ENCODE results near the gene SLC9A7.

The SLC9A7 gene

DNA sequence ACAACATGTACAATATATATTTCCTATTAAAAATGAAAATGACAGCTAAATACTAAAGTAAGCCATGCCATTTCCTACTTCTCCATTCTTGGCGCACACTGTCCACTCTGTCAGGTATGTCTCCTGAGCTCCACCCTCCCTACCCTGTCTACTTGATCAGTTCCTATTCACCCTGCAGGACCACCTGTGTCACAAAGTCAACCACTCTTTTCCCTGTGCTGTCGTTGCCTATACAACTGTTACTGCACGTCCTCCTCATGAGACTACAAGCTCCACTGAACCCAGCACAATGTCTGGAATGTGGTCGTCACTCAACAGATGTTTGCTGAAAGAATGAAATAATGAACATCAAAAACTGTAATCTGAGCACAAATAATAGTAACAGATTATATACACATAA lies 54.9 kb downstream of the SLC9A7 start:
- no peak for DNase-seq (ENCODE audit: low spot score)

DNA sequence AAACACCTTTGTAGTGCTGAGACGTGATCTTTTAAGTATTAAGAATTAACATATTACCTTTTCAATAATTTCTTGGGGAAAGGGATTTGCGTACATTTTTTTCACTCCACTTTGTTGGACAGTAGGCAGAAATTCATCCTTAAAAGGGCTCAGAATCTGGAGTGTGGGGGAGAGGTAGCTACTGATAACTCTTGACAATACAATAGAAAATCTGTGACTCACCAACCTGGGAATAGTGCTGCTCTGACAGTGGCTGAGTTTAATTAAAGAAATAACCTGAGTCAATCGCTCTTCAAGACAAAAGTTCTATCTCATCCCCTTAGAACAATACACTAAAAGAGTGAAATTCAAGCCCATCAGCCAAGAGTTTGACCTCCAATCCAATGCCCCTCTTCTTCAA lies 60.2 kb downstream of the SLC9A7 start:
- DNase-seq (ENCODE audit: low spot score), result no peak

DNA sequence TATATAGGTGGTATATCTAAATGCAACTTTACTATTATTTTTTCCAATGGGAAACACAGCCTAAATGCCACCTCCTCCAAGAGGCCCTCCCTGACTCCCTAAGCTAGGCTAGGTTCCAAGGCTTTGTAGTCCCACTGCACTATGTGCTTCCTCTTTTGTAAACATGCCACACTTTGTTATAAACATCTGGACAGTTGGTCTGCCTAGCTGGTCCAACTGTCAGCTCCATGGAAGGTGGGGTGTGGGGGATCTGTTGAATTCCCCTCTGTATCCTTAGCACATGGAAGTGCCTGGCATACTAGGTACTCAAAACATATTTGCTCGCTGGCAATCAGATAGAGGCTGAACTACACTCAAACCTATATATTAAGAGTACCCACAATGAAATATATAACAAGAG lies 63.4 kb downstream of the SLC9A7 start:
- DNase-seq (ENCODE audit: low spot score), result no peak

DNA sequence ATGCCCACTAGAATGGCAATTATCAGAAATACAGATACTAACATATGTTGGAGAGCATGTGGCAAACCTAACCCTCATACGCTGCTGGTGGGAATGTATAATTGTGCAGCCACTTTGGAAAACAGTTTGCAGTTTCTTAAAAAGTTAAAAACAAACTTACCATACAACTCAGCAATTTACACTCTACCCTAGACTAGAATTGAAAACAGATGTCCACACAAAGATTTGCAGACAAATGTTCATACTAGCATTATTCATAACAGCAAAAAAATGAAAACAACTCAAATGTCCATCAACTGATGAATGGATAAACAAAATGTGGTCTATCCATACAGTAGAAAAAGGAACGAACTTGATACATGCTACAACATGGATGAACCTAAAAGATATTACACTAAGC lies 64.4 kb downstream of the SLC9A7 start:
- DNase-seq (ENCODE audit: low spot score), result no peak

DNA sequence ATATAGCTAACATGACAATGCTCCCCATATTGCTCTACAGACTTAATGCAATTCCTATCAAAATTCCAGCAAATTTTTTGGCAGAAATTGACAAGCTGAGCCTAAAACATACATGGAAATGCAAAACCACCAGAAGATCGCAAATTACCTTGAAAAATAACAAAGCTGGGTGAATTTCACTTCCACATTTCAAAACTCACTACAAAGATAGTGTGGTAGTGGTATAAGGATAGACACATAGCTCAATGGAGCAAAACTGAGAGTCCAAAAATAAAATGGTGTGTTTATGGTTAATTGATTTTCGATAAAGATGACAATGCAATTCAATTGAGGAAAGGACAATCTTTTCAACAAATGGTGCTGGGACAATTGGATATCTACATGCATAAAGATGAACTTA lies 65.8 kb downstream of the SLC9A7 start:
- no peak for DNase-seq (ENCODE audit: low spot score)

DNA sequence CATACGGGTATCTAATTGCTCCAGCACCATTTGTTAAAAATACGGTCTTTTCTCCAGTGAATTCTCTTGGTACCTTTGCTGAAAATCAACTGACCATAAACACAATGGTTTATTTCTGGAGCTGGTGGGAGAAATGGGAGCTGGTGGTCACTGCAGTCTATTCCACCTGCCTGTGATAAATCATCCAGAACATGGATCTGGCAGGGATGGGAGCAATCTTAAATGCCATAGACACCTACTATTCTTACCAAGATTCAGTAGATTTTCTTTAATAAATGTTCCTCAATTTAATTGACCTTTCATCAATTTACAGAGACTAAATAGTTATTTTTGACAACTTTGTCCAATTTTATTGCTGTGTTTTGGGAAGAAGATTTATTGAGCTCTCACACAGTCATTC lies 68.1 kb downstream of the SLC9A7 start:
- no peak for DNase-seq (ENCODE audit: low spot score)

DNA sequence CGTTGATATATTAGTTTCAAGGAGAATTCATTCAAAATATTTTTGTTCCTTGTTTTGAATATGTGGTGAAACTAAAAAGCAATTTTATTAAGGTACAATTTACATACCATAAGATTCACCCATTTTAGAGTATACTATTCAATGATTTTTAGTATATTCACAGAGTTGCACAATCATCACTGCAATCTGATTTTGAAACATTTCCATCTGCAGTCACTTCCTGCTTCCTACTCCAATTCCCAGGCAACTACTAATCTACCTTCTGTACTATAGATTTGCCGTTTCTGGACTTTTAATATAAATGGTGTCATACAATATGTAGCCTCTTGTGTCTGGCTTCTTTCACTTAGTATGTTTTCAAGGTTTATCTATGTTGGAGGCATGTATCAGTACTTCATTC lies 71.3 kb downstream of the SLC9A7 start:
- DNase-seq (ENCODE audit: low spot score), result no peak

DNA sequence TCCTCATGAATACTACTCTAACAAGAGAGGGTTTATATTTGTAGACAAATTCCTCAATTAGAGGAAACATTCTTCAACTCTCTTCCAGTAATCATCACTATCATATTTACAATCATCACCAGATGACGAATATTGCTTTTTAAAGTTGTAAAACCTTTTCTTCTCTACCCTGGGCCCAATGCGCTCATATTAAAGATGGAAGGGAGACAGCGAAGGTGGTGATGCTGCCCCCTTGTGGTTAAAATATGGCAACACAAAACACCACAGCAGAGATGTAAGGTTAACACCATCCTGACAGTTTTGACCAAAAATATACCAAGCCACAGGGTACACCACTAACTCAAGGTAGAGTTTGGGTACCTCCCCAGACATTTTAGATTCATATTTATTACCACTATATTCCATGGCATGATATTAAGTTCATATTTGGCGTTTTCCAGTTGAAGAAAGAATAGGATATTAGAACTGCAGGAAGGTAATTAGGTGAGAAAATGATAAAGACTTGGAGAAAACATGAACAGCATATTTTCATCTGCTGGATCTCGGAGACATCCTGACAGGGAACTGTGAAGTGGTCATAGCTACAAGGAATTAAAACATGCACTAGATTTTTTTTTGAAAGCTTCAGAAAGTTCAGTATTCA lies 72.8 kb downstream of the SLC9A7 start:
- DNase-seq (ENCODE audit: low spot score), result peak; percentile 37

DNA sequence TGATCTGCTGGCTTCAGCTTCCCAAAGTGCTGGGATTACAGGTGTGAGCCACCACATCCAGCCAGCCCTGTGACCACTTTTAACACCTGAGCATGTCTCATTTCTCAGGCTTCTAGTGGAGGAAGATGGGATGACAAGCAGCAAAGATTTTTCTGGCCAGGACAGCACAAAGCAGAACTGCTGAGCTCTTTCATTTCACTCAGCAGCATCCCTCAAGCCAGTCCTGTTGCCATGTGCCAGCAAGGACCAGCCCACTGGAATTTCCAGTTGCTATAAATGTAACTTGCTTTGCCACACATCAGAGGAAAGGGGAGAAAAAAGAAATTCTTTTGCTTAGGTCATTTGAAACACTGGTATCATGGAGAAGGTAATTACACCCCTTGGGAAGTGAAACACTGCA lies 75.9 kb downstream of the SLC9A7 start:
- peak; percentile 9 for DNase-seq (ENCODE audit: low spot score)

DNA sequence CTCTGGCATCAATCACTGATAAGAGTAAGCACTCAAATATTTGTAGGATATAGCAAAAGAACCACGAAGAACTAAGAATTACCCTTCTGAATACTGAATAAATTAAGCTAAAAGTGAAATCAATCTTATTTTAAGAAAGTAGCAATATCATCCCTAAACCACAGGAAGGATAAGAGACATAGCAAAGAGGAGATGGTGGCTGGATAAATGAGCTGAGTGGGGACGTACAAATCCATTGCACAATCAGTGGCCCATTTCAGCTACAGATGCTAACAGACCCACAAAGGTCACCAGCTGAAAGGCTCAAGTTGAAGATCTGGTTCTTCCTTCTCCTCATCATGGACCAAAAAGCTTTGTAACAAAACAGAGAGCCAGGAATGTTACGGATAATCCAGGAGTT lies 77.1 kb downstream of the SLC9A7 start:
- DNase-seq (ENCODE audit: low spot score), result no peak

DNA sequence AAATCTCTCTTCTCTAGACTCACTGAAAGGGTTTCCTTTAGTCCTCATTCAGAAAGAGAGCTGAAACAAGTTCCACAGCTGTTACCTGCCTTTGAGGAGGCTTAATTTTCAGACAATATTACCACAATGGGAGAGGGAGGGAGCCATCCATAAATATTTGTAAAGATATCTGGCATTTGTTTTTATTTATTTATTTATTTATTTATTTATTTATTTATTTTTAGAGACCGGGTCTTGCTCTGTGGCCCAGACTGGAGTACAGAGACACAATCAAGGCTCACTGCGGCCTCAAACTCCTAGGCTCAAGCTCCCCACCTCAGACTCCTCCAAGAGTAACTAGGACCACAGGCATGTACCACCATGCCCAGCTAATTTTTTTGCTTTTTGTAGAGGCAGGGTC lies 80.7 kb downstream of the SLC9A7 start:
- no peak for DNase-seq (ENCODE audit: low spot score)

DNA sequence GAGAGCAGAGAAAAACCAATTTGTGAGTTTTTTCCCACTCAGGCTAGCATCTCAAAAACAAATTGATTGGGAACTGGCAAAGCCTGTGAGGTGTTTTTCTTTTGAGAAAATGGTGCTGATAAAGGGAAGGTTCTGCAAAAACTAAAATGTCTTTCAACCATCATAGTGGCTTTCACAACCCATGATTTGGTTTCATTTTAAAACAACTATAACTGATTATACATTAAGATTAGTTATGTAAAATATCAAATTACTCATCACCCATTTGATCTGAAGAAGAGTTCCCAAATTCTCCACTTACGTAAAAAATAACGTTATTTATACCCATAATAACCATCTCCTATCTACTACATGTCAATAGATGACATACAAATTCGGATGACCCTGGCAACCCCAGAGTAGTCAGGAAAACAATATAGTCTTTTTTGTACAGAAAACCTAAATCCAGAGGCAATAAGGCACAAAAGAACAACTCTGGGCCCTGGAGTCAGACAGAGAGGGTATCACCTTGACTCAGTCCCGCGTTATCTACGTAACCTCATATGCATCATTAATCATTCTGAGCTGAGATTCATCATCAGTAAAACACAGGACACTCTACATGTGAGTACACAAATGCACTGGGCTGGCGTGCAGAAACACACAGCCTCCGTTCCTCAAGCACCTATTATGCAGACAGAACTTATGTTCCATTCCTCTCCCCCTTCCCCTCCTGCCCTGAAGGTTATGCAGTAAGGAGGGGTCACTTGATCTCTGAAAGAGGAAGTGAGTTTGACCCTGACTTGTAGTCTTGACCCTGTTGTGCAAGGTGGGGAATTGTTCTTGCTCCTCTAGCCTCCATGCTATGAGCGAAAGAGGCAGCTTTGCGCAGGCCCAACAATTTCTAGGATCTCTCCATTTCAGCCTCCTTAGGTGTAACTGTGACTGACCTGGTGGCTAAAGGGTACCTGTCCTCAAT lies 82.2 kb downstream of the SLC9A7 start:
- DNase-seq (ENCODE audit: low spot score), result no peak

DNA sequence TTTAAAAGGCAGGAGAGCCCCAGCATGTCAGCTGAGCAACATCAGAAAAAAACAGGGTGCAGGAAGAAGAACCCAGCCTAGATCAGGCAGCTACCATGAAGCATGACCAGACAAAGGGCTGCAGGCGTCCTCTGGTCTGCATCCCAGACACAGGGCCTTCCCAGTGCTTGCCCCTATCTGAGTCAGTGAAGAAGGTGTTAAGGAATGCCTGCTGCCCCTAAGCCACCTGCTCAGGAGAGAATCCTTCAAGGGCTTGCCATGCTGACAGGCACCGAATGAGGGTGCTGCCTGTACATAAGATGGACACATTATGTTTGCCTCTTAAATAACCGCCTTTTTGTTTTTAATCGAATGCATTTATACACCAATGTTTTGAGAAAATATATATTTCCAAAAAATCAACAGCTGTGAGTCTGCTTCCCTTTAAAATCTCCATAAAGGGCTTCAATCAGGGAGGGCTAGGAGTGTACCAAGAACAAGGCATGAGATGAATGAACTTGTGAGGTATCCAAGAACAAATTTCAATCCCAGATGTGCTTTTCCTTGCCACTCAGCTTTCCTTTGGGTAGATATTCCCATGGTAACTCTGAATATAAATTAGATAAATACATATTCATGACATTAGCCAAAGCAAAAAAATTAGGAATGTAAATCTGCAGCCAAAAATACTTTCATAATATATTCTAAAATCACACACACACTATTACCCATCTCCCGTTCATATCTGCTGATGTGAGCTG lies 85.1 kb downstream of the SLC9A7 start:
- DNase-seq (ENCODE audit: low spot score), result no peak

DNA sequence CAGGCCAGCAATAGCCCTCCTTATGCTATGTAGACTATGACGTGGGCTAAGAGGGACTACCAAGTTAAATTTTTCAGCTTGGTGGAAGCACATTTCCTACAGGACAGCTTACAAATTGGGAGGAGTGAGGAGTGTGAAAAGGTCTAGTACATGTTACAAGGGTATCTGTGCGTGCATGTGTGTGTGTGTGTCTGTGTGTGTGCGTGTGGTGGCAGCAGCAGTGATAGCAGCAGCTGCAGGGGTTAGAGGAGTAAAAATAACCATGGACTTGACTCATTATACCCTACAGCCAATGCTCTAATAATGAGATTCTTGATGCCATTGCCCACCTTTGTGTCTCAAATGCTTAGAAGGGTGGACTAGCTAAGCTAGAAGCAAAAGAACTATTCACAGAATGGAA lies 88.6 kb downstream of the SLC9A7 start:
- no peak for DNase-seq (ENCODE audit: low spot score)

DNA sequence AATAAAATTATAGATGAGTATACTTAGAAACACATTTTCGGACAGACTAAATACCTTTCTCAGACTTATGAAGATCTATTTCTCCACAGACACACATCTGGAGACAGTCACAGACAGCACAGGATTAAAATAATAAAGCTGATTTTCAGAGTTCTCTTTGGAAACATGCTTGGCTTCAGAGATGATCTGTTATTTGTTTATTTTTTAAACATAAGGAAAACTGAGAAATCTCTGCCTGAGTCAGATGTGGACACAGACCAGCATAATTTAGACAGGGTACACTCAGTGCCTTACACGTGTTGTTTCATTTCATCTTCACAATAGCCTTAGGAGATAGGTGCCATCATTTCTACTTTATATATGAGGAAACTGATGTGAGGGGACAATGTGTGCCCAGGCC lies 92.1 kb downstream of the SLC9A7 start:
- no peak for DNase-seq (ENCODE audit: low spot score)

DNA sequence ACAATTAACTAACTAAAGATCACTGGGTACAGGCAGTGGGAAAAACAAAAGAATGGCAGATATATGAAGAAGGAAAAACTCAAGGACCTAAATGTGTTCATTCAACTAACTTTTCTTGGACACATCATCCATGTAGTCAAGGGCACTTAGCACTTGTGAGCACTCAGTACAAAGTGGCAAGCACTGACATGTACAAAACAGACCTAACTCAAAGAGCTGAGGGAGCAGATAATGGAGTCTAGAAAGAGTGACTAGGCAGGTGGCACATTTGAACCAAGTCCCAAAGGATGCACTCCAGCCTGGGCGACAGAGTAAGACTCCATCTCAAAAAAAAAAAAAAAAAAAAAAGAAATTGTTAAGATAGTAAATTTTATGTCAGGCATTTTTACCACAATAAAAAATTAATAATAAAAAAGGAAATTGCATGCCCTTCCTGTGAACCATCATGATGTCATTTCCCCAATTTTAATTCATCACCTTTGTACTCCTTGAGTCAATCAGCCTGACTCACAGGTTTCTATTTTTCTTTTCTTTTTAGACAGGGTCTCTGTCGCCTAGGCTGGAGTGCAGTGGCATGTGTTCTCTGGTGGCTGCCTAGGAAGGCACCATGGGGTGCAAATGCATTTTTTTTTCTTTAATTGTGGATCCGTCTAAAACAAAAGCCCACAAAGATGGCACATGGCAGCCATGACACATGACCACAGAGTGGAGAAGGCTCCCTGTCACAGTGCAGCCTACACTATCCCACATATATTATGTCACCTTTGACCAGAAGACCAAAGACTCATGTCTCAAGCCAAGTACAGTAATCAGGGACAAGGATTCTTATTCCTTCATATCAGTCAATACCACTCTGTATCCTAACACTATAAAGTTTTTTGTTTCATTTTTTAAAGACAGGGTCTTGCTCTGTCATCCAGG lies 93.4 kb downstream of the SLC9A7 start:
- no peak for DNase-seq (ENCODE audit: low spot score)

DNA sequence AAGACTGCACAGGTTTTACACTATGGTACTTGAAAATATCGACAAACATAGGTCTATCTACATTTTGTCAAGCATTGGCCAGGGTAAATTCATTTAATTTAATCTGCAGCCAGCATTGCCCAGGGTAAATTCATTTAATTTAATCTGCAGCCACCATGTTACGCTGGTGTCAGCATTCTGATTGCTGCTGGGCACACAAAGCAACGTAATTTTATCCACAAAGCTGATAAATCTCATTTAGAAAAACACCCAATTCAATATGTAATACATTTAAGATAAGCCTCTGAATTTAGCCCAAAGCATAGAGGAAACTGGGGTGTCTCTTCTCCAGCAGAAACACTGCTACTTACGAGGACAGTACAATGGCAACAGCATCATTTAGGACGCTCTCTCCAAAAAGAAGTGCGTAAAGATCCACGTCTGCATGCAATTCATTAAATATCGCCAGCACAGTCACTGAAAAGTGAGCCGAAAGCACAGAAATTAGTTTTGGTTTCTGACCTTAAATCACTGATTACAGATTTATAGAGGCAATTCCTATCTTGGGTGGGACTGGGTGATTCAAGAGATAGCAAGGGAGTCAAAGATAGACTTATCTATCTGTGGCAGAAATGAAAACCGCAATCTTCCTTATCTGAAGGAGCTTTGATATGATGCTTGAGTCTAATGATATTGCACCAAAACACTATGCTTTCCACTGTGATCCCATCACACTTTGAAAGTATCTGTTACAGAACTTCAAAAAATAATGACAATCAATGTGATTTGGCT lies 96.5 kb downstream of the SLC9A7 start:
- no peak for DNase-seq (ENCODE audit: low spot score)

DNA sequence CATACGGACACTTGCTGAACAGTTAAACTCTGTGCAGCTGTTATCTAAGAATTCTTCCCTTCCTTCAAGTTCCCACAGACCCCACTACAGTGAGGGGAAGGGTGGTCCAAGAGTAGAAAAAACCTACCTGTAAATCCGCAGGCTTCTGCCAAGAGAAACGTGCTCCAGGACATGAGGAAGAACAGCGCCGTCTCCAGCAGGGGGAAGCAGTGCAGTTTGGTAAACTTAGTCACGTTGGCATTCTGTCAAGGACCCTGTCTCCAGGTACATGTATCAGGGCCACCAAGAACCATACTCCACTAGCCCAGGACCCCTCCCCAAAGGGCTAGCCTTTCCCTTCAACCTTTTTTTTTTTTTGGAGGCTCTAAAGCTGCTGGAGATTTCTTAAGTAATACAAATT lies 105.4 kb downstream of the SLC9A7 start:
- no peak for DNase-seq (ENCODE audit: low spot score)

DNA sequence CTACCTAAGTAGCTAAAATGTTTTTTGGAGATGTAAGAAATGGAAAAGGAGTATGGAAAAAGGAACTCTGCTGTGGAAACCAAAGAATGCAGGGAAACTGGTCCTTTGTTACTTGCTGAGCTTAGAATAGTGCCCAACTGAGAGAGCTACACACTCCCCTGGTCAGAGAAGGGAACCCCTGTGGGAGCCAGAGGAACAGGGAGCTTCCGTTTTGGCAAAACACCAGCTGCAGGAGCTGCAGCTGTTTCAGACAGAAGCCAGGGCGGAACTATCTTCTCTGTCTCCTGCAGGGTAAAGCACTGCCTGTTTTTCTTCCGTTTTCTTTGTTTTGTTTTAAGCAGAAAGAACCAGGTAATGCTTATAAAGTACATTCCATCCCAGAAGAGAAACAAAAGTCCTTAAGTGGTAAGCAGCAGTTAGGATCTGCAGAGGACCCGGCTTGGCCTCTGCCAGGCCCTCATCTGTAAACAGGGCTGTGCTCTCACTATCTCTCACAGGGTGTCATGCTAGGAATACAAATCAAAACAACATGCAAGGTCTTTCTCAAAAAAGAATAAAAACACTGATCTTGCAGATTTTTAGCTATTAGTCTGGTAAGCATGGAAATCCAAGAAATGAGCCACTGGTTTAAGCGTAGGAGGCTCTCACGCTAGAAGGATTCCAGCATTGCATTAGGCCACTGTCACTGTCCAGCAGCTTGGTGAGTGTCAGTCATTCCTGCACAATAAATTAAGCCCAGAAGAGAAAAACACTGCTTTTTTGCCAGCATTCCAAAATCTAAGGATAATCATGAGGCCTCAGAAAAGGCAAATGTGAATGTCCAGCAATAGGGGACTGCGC lies 109.3 kb downstream of the SLC9A7 start:
- peak; percentile 35 for DNase-seq (ENCODE audit: low spot score)

DNA sequence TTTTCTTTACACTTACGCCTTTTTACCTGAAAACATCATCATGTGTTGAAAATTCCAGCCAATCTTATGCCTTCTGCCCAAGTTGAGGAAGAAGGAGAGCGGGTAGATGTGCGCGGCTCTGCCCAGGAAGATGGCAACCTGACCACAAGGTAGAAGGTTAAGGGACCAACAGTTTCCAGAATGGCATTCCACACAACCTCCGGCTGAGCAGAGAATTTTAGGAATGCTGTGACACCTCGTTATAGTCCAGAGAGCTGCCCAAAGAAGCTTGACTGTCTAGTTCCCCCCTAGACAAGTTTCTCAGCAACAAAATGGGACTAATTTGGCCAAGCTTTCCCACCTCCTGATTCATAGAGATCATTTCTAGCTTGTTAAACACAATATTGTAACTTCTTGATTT lies 110.3 kb downstream of the SLC9A7 start:
- DNase-seq (ENCODE audit: low spot score), result no peak

Measured in AG20443 (cell line).